HG02623 (cell line): ENCODE results near the gene STARD6.
A peak's percentile ranks its signal among the peaks of the same experiment; 100 is the strongest.
"Not testable (repeated sequence)": the region's sequence is repeated elsewhere in the genome, so short reads cannot be mapped to it uniquely, and the experiment has no call there.

ENCODE experiments used
- ATAC-seq: cut with Tn5 transposase; IDR thresholded peaks from one replicate; pipeline ENCODE4 v1.9.1; 2021; ENCODE audit warnings: moderate library complexity; ENCODE audit not compliant: unreplicated experiment

STARD6 gene, protein sequence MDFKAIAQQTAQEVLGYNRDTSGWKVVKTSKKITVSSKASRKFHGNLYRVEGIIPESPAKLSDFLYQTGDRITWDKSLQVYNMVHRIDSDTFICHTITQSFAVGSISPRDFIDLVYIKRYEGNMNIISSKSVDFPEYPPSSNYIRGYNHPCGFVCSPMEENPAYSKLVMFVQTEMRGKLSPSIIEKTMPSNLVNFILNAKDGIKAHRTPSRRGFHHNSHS

DNA sequence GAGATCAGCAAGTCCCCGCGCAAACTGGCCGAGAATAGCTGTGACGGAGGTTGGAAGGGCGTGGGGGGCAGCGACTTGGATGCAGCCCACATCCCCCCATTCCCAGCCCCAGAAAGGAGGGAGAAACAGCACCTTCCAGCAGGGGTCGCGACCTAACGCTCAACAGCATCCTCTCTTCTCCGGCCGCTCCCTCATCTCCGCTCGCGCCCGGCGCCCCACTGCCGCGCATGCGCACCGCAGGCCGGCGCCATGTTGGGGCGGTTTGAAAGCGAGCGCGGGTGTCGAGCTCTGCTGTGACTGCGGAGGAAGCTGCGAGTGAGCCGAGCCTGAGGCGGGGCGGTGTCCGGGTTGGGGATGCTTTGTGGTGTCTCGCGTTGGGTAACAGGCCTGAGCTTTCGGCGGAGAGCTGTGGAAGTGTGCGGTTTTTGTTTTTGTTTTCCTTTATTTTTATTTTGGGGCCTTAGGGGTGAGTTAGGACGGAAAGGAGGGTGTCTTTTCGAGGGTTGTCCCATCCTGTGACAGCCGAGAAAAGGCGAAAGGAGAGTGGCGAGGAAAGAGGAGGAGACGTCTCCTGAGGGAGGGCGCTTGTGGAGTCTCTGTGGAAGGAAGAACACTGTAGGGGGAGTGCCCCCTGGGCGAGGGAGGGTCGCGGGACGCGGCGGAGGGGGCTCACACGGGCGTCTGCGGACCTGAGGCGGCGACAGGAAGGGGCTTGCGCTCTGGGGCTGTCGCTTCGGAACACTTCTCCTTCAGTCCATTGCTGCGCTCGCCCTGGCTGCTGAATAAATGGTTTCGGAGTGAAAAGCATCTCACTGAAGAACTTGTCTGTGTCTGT is at the start of gene STARD6, which contains the start of gene C18orf54:
TSS of gene STARD6 (minus strand) at position 199 of the 835 bp plus-strand sequence. CDS start 3,285 bp downstream, outside the sequence.
TSS of gene C18orf54 (plus strand) at position 247 of the 835 bp plus-strand sequence. CDS start 2,667 bp downstream, outside the sequence.
- peak; percentile 92 for ATAC-seq

DNA sequence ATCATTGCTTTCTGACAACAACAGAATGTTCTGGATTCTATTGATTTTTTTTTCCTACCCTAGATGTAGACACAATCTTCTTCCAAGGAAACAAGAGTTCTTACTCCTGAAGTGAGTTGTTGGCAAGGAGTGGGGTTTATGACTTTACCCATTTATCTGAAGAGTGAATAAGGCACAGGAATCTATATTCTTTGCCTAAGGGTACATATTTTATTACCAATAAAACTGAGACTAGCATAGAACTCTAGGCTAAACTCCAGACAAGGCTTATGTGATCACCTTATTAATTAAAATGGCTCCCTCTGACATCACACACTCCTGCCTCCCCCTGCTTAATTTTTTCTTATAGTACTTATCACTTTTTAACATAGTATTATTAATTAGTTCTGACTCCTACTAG is 47.6 kb upstream of the STARD6 start:
- ATAC-seq, result no peak

DNA sequence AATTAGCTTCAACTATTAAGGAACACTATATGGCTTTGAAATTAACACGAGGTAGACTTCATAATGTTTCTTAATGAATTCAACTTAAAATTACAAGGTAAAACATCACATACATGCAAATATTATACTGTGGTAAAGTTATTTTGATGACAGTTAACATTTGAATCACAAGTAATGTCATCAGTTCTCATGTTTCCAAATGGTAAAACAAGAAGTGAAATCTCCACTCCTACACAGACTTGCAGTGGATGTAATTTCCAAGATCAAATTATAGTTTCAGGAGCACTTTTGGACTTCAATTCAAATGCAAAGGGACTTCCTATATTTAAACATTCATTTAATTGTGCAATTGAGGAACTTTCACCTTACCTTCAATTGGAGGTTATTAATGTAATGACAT is 39.1 kb upstream of the STARD6 start:
- no peak for ATAC-seq

DNA sequence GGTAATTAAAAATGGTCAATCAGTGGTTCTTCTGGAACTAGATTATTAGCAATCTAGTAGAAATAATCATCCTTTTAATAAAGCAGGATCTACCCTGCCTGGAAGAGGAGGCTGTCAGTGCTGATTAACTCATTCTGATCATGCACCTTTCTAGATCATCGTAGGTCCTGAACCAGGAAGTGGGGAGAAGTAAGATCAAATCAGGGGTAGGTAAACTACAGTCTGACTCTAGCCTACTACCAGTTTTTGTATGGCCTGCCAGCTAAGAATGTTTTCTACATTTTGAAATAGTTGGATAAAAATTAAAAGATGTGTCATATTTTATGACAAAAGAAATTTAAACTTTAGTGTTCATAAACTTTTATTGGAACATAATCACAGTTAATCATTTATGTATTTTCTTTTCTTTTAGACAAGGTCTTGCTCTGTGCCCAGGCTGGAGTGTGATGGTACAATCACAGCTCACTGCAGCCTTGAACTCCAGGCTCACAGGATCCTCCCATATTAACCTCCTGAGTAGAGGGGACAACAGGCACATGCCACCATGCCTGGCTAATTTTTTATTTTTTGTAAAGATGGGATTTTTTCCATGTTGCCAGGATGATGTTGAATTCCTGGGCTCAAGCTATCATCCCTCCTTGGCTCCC is 36.1 kb upstream of the STARD6 start:
- no peak for ATAC-seq

DNA sequence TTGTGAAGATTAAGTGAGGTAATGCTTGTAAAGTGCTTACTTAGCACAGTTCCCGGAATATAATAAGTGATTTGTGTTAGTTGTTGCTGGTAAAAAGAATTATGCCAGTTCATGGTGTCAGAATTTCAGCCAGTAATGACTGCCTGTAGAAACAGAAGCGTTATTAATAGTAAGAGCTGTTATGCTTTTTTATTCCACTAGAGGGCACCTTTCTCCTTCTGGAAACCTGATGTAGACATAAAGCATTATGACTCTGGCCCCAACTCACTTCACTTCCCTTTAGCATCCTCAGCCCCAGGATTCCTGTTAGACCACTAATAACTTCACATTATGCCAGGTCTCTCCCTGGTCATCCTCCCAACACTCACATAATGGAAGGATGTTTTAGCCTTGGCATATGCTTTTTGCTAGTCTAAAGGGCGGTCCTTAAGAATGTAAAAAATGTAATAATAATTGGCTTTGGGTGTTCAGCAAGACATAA is 34.9 kb upstream of the STARD6 start:
- ATAC-seq, result no peak

DNA sequence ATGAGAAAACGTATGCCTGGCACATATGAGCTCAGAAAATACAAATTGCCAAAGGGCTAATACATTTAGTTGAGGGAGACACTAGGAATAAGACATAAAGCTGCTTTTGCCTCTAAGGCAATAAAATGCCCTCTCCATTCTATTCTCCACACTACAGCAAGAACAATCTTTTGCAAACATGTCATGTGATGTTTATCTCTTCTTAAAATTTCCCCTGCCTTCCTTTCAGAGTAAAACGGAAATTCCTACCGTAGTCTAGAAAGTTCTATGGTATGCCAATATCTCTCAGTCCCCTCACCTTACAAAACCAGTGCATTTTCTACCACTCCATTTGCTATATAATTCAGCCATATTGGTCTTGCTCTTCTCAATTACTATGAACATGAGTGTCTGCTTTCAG is 33.2 kb upstream of the STARD6 start:
- no peak for ATAC-seq

DNA sequence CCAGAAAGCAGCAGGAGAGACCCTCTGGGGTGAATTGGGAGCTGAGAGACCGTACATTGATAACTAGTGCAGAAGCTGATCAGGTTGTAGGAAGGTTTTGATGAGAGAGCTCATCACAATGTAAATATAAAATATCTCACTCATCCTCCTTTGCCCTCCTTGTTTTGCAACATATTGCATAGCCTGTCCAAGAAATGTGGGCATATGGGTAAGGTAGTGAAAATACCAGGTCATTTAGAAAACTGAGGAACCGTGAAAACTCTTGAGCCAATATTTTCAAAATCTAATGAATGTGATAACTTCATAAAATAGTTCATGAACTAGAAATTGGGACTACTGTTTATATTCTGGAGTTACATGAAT is 31.5 kb upstream of the STARD6 start:
- ATAC-seq, result no peak

DNA sequence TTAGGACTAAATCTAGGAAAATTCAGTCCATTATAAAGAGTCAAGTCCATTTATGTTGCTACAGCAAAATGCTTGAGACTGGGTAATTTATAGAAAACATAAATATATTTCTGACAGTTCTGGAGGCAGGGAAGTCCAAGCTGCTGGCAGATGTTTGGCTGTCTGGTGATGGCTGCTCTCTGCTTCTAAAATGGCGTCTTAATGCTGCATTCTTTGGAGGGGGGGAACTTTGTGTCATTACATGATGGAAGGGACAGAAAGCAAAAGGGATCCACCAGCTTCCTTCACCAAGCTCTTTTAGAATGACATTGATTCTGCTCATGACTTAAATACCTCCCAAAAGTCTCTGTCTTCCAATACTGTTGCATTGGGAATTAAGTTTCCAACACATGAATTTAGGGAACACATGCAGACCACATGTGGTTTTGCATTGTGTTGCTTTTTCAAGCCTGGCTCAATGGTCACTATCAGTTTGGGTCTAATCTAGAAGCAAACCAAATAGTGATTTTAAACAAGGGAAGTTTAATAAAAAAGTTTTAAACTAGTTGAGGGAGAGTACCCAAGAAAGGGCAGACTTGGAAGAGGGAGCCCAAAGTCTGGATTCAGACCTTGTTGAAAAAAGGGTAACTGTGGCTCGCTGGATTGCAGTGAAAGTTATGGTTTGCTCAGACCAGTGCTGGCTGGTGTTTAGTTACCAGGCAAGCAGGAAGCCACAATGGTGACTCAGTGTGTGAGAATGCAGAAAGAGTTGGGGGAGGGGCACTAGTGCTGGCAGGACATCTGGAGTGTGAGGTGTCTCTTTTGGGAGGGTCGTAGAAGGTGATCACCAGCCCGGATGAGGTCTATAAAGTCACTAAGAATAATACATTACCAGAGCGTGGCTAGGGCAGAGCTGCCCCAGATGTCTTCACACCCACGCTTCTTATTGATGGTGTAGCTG is 30.8 kb upstream of the STARD6 start:
- ATAC-seq, result peak; percentile 88

DNA sequence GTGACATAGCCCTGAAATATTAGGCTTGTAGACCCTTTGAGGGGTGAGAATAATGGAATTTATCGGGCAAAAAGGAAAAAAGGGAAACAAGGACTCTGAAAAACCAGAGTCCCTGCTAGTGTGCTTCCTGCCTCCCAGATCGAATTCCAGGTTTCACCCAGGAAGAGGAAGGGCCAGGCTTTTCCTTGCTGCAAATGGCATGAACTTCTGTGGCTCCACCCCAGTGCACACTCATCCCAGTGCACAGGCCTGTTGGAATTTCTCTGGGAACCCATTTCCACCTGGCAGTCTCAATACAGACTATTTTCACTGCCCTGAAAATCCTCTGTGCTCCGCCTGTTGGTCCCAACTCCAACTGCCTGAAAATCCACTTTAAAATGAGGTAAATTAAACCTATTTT is 30.0 kb upstream of the STARD6 start:
- ATAC-seq, result no peak

DNA sequence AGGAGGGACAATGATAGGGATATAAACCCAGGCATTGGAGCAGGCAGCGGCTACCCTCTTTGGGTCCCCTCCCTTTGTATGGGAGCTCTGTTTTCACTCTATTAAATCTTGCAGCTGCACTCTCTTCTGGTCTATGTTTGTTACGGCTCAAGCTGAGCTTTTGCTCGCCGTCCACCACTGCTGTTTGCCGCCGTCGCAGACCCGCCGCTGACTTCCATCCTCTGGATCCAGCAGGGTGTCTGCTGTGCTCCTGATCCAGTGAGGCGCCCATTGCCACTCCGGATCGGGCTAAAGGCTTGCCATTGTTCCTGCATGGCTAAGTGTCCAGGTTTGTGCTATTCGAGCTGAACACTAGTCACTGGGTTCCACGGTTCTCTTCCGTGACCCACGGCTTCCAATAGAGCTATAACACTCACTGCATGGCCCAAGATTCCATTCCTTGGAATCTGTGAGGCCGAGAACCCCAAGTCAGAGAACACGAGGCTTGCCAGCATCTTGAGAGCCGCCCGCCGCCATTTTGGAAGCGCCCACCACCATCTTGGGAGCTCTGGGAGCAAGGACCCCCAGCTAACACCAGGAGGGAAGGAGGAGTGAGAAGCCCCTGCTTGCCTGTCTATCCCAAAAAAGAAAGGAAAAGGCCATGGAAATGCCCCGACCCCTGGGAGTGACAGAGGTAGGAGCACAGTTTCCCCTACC is 29.3 kb upstream of the STARD6 start:
- ATAC-seq, result not testable (repeated sequence)

DNA sequence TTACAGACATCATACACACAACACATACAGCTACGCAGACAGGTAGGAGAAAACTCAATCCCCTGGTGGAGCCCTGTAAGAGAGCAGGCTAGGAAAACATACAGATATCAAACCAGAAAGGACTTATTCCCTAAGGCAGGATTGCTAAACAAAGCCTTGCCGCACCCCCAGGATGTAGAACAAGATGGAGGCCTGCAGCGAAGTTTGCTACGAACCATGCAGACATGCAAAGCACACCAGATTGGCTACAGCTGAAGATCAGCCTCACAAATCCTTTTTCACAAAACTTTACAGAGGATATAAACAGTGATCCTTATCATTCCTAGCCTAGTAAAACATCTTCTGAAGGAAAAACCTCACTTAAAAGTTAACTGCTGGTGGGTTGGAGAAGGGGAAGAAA is 28.4 kb upstream of the STARD6 start:
- no peak for ATAC-seq

DNA sequence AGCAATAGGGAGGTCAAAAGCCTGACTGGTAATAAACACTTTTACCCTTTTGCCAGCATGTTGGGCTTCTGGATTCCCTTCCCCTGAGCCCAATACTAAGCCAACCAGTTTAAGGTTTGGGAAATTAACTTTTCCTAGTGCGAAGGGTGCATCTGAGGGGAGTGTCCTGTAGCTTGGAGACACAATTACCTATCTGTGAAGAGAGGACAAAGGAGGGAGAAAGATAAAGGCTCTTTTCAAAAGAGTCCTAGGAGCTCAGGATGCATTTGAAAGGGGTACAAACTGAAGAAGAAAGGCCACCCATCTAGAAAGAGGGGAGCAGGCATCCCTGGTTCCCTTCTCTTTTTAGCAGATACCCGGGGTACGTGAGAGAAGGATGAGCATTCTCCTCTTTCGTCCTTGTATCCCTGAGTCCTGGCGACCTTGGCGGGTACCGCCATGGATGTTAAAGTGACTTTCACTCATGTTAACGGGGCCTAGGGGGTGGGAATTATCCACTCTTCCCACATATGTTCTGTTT is 25.1 kb upstream of the STARD6 start:
- no peak for ATAC-seq

DNA sequence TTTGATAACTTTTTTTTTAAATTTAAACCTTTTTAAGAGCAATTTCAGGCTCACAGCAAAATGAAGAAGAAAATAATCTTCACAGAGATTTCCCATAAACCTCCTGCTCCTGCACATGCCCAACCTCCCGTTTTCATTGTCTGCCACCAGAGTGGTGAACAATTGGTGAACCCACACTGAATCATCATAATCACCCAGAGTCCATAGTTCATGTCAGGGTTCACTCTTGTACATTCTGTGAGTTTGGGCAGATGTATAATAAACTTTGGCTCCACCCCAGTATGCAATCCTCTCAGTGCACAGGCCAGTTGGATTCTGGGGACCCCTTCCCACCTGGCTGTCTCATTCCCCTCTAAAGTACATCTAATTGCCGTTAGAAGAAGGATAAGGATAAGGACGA is 24.4 kb upstream of the STARD6 start:
- no peak for ATAC-seq

DNA sequence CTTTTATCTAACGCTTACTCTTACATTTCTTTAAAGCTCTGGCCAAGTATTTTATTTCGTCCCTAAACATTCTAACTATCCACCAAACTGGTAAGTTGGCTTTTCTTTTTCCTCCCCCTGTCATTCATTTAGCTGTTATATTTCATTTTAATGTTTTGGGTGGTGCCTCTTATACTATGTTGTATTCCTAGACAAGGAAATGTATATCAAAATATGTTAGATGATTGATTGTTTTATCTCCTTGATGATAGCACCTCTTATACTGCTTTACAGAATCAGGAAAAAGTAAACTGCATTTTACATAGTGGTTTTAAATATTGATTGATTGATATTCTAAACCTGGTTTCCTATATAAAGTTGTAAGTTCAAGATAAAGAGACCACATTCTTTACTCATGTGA is 24.0 kb upstream of the STARD6 start:
- ATAC-seq, result no peak

DNA sequence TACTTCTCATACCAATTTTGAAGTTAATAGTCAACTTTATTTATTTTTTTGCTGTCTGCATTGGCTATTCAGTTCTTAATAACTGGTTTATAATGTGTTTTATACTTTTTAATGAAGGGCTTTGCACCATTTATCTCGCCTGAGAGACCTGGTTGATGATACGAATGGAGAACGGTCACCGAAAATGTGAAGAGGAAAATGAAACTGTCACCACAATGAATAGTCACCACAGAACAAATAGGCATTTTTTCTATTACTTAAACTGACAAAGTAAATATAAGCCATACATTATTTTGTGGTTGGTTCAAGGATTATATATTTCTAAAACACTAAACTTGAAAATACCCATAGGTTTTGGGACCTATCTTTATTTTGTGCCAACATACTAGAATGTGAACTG is 20.4 kb upstream of the STARD6 start:
- ATAC-seq, result no peak

DNA sequence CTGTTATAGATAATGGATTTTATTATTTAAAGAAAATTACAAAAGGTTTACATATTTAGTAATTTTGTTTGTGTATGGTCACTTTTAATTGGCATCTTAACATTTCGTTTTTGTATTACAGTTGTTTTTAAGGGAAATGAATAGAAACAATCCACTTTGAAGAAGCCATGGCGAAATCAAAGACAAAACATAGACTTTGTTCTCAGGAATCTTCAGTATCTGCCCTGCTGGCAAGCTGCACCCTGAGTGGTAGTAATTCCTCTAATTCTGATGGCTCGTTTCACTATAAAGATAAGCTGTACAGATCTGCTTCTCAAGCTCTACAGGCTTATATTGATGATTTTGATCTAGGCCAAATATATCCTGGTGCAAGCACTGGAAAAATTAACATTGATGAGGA is 2.7 kb upstream of the STARD6 start:
- no peak for ATAC-seq

DNA sequence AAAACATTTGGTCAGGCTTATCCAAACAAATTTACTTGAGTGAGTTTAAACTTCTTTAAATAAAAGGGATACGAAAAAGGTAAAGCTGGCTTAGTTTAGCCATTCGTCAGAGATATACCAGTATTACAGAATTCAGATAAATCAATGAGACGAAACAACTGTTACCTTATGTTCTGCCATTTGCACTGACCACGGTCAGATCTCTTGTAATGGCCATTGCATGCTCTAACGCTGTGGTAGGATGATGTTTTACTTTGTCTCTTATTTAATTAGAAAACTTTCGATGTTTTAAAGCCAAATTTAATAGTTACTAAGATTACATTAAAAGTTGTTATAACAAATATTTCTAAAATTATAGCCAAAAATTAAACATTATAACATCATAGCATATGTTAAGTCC is 1.6 kb upstream of the STARD6 start:
- ATAC-seq, result no peak

DNA sequence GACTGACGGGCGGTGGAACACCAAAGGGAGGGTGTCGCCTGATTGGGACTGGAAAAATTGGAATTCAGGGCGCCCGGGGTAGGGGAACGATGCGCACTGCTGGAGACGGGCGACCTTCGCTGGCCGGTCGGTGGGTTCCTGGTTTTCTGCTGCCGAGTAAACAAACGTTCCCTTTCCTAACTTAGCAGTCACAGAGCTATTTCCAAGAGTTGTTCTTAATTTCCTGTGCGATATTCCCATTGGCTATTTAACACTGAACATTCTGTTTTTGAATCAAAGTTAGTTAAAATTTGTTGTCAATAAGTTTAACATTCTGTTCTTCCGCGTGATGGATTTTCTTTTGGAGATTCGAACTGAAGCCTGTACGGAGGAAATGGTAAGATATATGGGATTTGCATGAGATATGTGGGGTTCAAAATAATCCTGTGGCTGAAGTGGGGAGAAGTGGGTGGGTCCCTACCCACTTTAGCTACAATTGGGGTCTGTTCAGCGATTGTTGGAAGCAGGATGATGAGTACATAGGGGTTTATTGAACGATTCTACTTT is 910 bp upstream of the STARD6 start:
- ATAC-seq, result peak; percentile 6

DNA sequence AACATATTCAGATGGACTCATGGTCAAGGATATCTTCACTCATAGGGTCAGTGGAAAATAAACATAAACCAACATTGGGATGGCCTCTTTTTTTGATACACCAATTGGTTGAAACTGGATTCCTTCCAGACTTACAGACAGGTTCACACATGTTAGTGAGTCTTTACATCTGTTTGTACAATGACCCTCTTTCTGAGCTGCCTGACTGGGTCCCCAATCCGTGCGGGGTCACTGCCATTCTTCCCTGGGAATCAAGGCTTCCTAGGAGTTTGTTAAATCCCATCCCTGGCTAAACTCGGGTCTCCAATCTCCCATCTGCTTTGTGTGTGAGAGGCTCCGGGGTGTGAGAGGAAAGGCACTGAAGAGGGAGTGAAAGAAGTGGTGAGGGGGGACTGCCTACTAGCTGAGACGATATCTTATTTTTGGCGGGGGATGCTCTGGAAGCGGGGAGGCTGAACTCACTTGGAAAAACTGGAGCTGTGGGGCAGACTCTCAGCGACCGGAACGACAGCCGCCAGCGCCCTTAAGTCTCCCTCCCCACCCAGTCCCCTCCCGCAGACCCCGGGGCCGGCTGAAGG is 487 bp downstream of the STARD6 start:
- peak; percentile 36 for ATAC-seq
